Endothelial cell of umbilical vein (primary cell): Measurements from ENCODE around the gene PPP1R15B.

Experiments used
- POLR2A ChIP-seq: IDR thresholded peaks from 2 replicates; pipeline ENCODE4 v1.6.1; 2012; ENCODE audit warnings: low read depth, mild to moderate bottlenecking, control low read depth, low read length
- TF ChIP-seq, protein P1 (sequence below), 2 donors: IDR thresholded peaks; 1 replicate in 1 of 2; 2 replicates in 1 of 2; pipeline ENCODE4 v1.5.1; 2011; ENCODE audit warnings: low read length in 2 of 2, mild to moderate bottlenecking in 2 of 2, moderate library complexity in 2 of 2, control low read depth in 1 of 2, inconsistent platforms in 1 of 2, low read depth in 1 of 2; ENCODE audit not compliant: insufficient read depth in 1 of 2; ENCODE audit errors: extremely low read depth in 1 of 2

DNA sequence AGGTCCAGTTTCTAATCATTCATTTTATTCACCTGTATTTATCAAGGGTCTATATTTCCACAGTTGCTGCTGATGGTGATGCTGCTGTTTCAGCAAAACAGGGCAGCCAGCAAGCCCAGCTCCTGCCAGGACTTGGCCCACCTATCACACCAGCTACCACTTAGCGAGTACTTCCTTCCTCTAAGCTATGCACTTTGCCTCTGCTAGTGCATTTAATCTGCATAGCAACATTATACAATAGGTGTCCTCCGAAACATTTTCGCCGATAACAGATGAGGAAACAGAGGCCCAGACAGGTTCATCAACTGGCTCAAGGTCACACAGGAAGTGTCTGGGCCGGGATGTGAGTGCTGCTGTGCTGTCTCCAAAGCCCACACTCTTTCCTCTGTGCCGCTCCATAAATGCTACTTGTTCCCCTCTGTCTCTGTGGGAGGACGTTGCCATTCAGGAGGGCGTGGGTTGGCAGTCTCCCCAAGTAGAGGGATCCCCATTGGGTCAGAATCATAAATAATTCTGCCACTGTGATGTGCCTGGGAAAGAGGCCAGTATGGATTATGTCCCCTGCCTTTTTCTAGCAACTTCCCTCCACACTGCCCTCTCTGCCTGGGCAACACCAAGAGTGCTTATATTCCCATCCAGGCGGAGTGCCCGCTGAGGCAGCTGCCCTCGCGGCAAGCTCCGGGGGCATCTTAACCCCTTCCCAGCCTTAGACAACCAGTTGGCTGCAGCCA is 42.5 kb downstream of the PPP1R15B start:
- TF ChIP-seq, protein P1, sequence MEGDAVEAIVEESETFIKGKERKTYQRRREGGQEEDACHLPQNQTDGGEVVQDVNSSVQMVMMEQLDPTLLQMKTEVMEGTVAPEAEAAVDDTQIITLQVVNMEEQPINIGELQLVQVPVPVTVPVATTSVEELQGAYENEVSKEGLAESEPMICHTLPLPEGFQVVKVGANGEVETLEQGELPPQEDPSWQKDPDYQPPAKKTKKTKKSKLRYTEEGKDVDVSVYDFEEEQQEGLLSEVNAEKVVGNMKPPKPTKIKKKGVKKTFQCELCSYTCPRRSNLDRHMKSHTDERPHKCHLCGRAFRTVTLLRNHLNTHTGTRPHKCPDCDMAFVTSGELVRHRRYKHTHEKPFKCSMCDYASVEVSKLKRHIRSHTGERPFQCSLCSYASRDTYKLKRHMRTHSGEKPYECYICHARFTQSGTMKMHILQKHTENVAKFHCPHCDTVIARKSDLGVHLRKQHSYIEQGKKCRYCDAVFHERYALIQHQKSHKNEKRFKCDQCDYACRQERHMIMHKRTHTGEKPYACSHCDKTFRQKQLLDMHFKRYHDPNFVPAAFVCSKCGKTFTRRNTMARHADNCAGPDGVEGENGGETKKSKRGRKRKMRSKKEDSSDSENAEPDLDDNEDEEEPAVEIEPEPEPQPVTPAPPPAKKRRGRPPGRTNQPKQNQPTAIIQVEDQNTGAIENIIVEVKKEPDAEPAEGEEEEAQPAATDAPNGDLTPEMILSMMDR (IDR thresholded peaks at IDR 0.05; ENCODE audit: extremely low read depth in 1 of 2, insufficient read depth in 1 of 2, low read depth in 1 of 2, low read length in 2 of 2): no peak
- no peak for TF ChIP-seq POLR2A
